Measurements from ENCODE around the gene RGS11.

GRCh38 chr16:255183-255582 lies 20.6 kb downstream of the RGS11 start:
- TF ChIP-seq EZH2 (IDR thresholded peaks at IDR 0.05; ENCODE audit: insufficient read depth, poor library complexity, severe bottlenecking) (no peak), EZH2phosphoT487 (IDR thresholded peaks at IDR 0.05; ENCODE audit: insufficient read depth, low read depth) (no peak)
